Fibroblast of skin of right quadriceps (primary cell): Measurements from ENCODE around the gene SPNS3.

Source experiments
- DNase-seq: peaks from one replicate; pipeline ENCODE4 v3.0.0-alpha.2; 2013

SPNS3 gene

DNA sequence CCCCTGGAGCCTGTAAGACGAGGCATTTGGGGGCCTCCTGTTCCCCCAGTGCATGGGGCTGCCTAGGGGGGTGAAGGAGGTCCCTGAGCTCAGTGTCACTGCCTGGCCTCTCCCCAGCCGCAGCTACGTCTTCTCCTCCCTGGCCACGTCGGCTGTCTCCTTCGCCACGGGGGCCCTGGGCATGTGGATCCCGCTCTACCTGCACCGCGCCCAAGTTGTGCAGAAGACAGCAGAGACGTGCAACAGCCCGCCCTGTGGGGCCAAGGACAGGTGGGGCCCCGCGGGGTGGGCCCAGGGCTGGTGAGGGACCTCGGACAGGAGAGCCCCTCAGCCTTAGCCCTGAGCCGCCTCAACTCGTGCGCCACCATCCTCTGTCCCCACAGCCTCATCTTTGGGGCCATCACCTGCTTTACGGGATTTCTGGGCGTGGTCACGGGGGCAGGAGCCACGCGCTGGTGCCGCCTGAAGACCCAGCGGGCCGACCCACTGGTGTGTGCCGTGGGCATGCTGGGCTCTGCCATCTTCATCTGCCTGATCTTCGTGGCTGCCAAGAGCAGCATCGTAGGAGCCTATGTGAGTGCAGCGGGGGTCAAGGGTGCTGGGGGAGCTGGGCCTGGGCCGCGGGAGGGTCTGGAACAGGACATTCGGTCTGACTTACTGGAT lies 99.3 kb downstream of the SPNS3 start:
- no peak for DNase-seq

- DNase-seq: no peak
Measured at GRCh38 chr17:4533523-4534504, 100.1 kb downstream of the SPNS3 start.

- no peak for DNase-seq
Measured at GRCh38 chr17:4534515-4534914, 100.8 kb downstream of the SPNS3 start.

DNA sequence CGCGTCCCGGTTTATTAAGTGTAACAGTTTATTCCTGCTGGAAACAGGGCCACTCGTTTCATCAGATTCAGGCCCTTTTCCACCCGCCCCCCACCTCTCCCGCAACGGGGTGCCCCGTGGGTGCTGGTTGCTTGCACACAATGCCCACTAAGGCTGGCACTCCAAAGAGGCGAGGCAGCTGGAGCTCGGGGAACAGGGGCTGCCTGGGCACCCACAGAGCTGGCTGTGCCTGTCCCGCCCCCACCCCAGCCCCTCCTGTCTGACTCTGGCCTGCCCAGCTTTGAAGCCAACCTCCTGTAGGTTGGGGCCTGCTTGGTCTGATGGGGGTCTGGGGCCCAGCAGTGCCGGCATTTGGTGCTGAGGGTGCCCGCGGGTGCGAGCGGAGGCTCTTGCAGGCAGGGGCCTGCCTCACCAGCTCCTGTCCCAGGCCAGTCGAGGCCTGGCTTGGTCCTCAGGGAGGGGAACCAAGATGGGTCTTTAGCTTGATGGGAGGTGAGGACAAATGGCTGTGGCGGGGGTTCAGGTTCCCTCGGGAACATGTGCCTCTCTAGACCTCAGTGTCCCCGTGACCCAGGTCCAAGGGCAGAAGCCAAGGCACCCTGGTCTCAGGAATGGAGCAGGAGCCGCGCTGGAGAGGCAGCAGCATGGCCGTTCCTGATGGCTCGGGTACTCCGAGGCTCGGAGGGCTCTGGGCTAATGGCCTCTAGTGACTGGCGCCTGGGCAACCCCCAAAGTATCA lies 101.4 kb downstream of the SPNS3 start:
- no peak for DNase-seq

DNA sequence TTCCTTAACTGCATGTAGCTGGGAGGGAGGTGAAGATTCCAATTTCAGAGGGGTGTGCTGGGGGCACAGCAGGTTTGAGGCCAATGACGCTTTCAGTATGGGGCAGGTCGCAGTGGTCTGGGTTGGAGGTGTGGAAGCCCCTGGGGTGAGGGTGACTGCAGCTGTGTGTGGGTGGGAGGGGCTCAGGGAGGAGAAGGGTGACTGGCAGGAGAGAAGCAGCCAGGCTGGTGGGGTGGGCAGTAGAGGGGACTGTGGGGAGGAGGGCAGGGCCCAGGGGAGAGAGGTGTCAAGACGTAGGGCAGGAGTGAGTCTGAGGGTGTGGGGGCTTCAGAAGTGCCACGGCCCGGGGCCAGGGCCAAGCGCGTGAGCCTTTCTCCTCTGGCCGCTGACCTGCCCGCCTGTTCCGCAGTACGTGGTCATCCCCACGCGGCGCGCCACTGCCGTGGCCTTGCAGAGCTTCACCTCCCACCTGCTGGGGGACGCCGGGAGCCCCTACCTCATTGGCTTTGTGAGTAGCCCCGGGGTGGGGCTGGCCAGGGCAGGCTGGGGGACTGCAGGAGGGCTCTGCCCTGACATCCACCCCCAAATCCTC lies 102.0 kb downstream of the SPNS3 start:
- DNase-seq: no peak

DNA sequence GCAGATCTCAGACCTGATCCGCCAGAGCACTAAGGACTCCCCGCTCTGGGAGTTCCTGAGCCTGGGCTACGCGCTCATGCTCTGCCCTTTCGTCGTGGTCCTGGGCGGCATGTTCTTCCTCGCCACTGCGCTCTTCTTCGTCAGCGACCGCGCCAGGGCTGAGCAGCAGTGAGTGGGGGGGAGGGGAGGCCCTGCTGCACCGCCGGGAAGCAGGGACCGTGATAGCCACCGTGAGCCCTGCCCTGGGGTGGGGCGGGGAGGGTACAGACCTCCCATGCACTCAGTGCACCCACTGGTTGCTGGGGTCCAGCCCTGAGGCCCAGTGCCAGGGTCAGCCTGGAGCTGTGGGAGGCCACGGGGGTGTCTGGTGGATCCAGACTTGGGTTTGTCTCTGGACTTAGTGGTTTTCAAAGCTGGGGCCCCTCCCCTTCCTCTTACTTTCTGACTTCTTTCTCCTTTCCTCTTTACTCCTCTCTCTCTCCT lies 102.6 kb downstream of the SPNS3 start:
- DNase-seq: peak; percentile 13

GRCh38 chr17:4536742-4537411 lies 103.1 kb downstream of the SPNS3 start:
- no peak for DNase-seq
